ENCODE data around the gene TNFSF12. TPM values are rescaled to one million over a fixed set of nuclear protein-coding genes. Genes with fewer than 3 reads are reported as not detected.

The TNFSF12 gene
- total RNA-seq, 2 donors from 2014 or later = 54.6 to 98.3 TPM

- peaks cover 22 to 44% of the 10 kb centered on the region in 2 donors for H3K4me1 ChIP-seq (ENCODE audit: control insufficient read depth in 1 of 2, low read depth in 2 of 2)
- H3K27ac ChIP-seq = no peak overlapping the region
- H3K36me3 ChIP-seq = peaks cover 5% of the 10 kb centered on the region
- H3K9me3 ChIP-seq = no peaks in the 10 kb centered on the region
- H3K27me3 ChIP-seq (replicated peaks; ENCODE audit: insufficient read depth) = no peaks in the 10 kb centered on the region
- TF ChIP-seq, protein P1, sequence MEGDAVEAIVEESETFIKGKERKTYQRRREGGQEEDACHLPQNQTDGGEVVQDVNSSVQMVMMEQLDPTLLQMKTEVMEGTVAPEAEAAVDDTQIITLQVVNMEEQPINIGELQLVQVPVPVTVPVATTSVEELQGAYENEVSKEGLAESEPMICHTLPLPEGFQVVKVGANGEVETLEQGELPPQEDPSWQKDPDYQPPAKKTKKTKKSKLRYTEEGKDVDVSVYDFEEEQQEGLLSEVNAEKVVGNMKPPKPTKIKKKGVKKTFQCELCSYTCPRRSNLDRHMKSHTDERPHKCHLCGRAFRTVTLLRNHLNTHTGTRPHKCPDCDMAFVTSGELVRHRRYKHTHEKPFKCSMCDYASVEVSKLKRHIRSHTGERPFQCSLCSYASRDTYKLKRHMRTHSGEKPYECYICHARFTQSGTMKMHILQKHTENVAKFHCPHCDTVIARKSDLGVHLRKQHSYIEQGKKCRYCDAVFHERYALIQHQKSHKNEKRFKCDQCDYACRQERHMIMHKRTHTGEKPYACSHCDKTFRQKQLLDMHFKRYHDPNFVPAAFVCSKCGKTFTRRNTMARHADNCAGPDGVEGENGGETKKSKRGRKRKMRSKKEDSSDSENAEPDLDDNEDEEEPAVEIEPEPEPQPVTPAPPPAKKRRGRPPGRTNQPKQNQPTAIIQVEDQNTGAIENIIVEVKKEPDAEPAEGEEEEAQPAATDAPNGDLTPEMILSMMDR (IDR thresholded peaks at IDR 0.05) = no peak
- DNase-seq (ENCODE audit: low spot score) (no peak), ATAC-seq (ENCODE audit: insufficient number of reproducible peaks, low FRiP score, low read depth) (no peak)
- H3K4me3 ChIP-seq = no peak overlapping the region
These were observed 38.0 kb downstream of the TNFSF12 start for GRCh38 chr17:7586673-7587419.

GRCh38 chr17:7587420-7588151 is 38.7 kb downstream of the TNFSF12 start:
- H3K4me1 ChIP-seq (ENCODE audit: control insufficient read depth in 1 of 2, low read depth in 2 of 2) = peaks cover 15 to 37% of the 10 kb centered on the region in 2 donors
- DNase-seq (ENCODE audit: low spot score) (no peak), ATAC-seq (ENCODE audit: insufficient number of reproducible peaks, low FRiP score, low read depth) (no peak)
- H3K9me3 ChIP-seq = no peaks in the 10 kb centered on the region
- TF ChIP-seq, protein P1 (IDR thresholded peaks at IDR 0.05) = no peak
- no peak overlapping the region for H3K4me3 ChIP-seq
- peaks cover 12% of the 10 kb centered on the region for H3K36me3 ChIP-seq
- no peaks in the 10 kb centered on the region for H3K27me3 ChIP-seq (replicated peaks; ENCODE audit: insufficient read depth)
- peak overlapping the region in 1 of 2 donors; percentile 41 for H3K27ac ChIP-seq

- Histone ChIP-seq H3K4me3 (peak overlapping the region; percentile 75), H3K27ac (peak overlapping the region; percentile 44 to 50), H3K4me1 (ENCODE audit: control insufficient read depth in 1 of 2, low read depth in 2 of 2) (peaks cover 8 to 29% of the 10 kb centered on the region in 2 donors), H3K36me3 (peaks cover 23% of the 10 kb centered on the region), H3K27me3 (replicated peaks; ENCODE audit: insufficient read depth) (no peaks in the 10 kb centered on the region), H3K9me3 (no peaks in the 10 kb centered on the region)
- TF ChIP-seq, protein P1 (IDR thresholded peaks at IDR 0.05) = no peak
- ATAC-seq (ENCODE audit: insufficient number of reproducible peaks, low FRiP score, low read depth) = no peak
- no peak for DNase-seq (ENCODE audit: low spot score)
These were observed 39.8 kb downstream of the TNFSF12 start for GRCh38 chr17:7588553-7589203.

DNA sequence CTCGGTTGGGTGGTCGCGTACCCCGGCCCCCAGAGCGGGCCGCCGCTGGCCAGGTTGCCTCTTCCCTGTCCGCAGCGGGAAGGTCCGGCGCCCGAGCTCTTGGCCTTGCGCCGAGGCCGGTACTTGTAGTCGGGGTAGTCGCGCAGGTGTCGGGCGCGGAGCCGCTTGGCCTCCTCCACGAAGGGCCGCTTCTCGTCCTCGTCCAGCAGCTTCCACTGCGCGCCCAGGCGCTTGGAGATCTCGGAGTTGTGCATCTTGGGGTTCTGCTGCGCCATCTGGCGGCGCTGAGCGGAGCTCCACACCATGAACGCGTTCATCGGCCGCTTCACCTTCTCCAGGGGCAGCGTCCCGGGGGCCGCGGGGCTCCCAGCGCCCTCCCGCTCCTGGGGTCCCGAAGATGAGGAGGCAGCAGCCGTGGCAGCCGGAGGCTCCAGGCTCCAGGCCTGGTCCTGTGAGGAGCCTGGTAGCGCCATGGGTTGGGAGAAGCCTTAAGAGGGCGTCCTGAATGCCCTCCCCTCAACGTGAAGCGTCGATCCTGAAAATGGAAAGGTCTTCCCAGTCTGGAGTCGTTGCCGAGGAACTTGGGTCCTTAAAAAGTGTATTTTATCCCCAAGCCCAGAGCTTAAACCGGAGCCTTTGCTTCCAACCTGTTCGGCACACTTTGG is 40.5 kb downstream of the TNFSF12 start:
- H3K4me1 ChIP-seq (ENCODE audit: control insufficient read depth in 1 of 2, low read depth in 2 of 2) = peaks cover 6 to 26% of the 10 kb centered on the region in 2 donors
- TF ChIP-seq, protein P1 (IDR thresholded peaks at IDR 0.05) = peak; percentile 90
- DNase-seq (ENCODE audit: low spot score) = no peak
- no peaks in the 10 kb centered on the region for H3K9me3 ChIP-seq
- H3K27ac ChIP-seq = peak overlapping the region; percentile 44 to 50
- H3K36me3 ChIP-seq = peaks cover 30% of the 10 kb centered on the region
- peak overlapping the region; percentile 75 for H3K4me3 ChIP-seq
- ATAC-seq (ENCODE audit: insufficient number of reproducible peaks, low FRiP score, low read depth) = peak; percentile 54
- no peaks in the 10 kb centered on the region for H3K27me3 ChIP-seq (replicated peaks; ENCODE audit: insufficient read depth)
